CD4-positive, alpha-beta T cell treated with Interleukin-2 at 100 ng/mL for 4 hours (primary cell): ENCODE measurements around the gene MYO3B.

Experiments
- DNase-seq: peaks from one replicate; pipeline ENCODE4 v3.0.0-alpha.2; 2020; ENCODE audit warnings: low spot score

Gene MYO3B

DNA sequence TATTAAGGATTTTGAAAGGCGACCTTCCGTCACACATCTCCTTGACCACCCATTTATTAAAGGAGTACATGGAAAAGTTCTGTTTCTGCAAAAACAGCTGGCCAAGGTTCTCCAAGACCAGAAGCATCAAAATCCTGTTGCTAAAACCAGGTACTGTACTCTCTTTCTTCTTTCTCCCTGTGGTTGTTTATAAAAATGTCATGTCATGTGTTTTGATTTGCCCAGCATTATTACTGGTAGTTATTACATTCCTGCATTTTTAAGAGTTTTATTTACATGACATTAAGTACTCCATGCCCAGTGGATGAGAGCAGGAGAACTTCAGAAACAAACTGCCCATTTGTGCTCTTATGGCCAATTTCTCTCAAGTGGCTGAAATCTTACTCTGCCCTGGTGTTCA is 191.3 kb downstream of the MYO3B start:
- no peak for DNase-seq

DNA sequence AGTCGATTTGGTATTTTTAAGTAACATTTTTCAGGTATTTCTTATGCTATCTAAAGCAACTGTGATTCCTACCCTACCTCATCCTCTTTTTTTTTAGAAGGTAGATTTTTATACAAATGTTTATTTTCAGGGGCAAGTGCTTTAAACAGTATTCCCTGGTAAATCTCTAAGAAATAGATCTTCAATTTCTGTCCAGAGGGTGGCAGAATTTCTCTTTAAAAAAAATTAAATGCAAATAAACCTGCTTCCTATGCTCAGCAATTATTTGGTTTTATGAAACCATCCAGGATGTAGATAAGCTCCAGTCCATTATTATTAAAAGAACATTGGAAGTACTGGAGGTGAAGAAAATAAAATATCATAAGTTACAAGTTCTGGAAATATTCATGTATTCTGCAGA is 191.9 kb downstream of the MYO3B start:
- DNase-seq = peak; percentile 18

DNA sequence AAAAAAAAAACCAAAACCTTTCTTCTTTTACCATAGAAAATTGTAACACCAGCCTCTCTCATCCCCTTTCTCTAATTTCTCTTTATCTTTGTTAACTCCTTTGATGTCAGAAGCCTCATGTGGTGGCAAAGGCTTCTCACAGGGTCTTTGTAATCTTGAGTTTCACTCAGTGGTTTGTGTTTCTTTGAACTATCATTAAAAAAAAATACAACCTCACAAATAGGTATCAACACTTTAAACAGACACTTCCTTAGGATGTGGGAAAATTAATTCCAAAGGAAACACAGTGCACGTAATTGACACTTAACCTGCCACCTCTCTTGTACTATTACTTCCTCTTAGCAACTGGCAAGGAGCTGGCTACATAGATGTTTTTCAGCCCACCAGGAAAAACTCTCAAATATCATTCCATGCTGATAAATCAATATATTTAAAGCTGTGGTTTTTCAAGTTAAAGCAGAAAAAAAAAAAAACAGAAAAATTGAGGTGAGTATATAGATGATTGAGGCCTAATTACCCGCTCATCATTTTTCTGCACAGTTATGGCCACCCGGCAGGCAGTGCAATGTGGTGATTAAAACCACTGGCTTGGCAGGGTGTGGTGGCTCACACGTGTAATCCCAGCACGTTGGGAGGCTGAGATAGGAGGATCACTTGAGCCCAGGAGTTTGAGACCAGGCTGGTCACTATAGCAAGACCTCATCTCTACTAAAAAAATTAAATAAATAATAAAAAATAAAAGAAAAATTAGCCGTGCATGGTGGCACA is 193.5 kb downstream of the MYO3B start:
- DNase-seq = no peak

DNA sequence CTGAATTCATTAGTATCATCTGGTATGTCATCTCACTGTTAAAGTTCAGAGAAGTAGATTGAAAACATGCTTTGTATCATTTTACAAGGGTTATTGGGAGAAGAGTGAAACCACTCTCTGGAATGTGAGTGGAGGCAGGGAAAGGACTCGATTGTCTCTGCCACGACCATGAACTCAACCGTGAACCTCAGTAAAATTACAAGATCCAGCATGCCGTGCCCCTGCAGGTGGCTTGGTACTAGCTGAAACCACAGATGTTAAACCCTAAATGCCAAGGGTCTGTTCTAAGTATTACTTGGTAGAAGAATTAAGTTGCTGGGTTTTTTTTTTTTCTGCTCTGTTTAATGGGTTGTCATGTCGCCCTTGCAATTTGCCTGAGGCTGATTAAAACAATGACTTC is 197.2 kb downstream of the MYO3B start:
- no peak for DNase-seq

DNA sequence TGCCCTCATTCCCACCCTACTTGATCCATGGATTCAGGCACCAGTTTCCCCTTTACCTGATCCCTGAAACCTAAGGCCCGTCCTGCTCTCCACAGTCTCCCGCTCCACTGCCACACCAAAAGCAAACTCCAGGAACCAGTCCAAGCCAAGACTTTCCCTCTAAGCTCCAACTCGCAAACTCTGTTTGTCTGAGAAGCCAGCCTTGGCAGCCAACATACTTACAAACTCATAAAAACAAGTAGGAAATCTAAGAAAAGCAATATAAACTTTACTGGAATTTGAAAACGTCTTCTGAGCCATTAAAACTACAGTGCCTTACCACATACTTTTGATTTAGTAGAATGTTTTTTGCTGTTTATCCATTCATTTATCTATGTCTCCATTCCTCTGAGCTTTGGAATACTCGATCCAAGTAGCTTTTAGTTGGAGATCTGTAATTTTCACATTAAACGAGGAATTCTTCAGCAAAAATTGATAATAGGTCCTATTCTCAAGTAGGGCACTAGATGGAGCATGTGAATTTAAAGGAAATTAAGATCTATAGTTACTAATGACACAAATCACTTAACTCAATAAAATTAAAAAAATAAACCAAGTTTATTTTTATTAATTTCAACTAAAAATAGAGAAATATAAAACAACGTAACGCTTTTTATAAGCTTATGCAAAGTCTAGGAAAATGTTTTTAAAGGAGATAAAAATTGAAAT is 199.7 kb downstream of the MYO3B start:
- DNase-seq = no peak

DNA sequence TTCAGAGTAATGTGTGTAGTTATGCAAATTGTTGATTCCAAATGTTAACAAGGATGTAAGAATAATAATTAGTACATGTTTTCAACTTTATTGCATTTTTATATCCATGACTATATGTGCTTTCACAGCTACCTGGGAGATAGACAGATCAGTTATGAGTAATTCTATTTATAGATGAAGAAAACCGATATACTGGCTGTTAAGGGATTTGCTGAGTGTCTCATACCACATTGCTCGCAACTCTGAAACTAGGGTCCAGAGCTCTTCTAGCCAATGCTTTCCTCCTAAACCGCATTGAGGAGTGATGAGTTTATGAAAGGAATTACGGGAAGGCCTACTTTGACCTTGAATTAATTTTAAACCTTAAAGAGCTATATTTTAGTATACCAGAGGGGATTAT is 202.3 kb downstream of the MYO3B start:
- DNase-seq = no peak

DNA sequence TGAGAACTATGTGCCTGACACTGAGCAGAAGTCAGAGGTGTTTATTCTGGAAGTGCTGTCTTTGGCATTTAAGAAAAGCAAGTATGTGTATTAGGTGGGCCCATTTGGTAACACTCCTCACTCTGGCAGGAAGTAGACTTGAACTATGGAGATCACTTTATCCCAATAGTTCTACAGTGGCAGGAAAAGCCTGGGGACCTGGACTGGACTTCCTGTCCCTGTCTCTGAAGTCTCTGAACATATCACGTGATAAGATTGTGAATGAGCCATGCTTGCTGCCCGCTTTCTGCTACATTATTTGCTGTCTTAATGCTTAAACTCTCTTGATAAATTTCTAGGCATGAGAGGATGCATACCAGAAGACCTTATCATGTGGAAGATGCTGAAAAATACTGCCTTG is 203.7 kb downstream of the MYO3B start:
- no peak for DNase-seq

DNA sequence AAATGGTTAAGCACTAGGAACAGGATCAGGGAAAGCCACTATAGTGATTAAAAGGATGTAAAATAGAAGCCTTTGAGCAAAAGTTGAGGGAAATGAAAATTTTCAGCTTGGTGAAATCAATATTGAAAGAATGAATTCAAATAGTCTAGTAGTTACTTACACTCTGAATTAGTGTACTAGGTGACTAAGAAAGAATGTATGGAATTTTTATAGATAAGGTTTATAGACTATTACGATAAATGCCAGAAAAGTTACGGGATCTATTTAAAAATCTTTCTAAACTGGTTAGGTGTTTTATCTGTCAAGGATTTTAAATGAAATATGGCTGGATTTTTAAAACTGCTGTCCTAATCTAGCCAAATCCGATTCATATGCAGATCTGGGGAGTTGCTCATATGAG is 208.6 kb downstream of the MYO3B start:
- DNase-seq = no peak

DNA sequence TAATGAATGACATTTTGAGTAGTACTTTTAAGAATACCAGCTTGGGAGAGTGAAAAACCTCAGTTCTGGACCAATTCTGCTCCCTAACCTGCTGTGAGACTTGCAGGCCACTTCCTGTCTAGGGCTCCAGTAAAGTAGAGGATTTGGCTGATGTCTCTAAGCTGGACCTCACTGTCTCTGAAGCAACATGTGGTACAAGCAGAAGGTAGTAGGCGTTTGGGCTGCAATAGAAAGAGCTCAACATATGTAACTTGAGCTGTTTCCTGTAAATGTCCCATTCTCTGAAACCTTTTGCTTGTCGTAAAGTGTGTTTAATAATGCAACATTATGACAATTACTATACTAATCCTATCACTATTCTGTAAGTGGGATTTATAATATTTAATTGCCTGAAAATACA is 213.1 kb downstream of the MYO3B start:
- DNase-seq = no peak

DNA sequence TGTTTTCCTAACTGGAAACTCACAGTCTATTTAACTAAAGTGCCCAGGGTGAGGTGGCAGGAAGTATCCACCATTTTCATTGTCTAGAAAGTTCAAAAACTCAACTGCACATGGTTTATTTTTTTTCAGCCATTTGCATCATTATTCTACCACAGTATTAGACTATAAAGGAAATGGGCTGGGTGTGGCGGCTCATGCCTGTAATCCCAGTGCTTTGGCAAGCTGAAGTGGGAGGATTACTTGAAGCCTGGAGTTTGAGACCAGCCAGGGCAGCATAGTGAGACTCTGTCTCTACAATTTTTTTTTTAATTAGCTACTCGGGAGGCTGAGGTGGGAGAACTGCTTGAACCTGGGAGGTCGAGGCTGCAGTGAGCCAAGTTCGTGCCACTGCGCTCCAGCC is 213.8 kb downstream of the MYO3B start:
- no peak for DNase-seq

DNA sequence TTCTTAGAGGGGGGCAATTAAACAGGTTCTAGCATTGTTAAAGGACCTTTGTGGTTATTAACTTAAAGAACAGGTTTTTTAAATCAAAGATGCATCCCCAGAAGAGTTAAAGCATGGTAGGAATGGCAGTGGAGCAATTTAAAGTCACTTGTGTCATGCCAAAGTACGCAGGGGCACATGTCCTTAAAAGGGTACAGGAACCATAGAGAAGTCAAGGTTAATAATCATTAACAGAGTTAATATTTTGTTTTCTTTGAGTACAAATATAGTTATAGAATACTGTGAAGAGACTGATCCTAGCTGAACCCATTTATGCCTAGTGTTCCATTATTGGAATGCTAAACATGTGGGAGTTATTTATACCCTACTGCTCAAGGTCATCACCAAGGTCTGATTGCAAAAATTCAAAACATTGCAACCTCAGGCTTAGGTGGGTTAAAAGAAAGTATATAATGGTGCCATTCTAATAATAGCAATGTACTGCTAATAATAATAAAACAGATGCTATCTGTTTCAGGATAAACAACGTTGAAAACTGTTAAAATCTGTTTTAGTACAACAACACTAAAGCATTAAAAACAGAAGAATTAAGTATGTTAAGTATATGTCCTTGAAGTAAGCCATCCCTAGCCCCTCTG is 216.0 kb downstream of the MYO3B start:
- DNase-seq = no peak

DNA sequence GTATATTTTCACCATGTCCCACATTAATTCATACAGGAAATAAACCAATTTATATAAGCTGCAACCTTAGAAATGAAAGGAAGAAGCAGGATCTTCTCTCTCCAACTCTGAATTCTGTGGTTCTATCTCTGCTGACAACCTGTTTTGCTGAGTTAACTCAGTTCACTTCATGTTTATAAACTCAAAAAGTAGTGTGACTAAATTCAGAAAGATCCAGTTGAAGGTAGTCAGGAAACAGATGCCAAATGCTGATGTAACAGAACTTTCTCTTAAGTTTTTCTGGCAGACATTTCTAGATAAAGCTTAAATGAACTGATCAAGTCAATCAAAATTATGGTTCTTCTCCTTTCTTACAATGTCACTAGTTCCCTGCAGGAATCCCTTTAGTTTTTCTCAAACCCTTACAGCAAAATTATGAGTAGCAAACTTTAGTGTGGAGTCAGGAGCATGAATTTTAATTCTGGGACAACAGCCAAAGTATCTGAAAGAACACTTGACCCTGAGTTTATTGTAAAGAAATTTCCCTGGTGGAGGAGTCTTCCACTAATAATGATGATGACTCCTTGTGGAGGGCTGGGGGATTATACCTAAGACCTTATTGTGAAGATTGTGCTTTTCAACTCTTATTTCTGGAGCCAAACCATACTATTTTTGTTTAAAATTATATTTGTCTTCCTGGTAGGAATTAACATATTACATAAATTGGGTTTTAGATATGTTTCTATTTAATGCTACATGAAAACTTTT is 216.9 kb downstream of the MYO3B start:
- DNase-seq = no peak

DNA sequence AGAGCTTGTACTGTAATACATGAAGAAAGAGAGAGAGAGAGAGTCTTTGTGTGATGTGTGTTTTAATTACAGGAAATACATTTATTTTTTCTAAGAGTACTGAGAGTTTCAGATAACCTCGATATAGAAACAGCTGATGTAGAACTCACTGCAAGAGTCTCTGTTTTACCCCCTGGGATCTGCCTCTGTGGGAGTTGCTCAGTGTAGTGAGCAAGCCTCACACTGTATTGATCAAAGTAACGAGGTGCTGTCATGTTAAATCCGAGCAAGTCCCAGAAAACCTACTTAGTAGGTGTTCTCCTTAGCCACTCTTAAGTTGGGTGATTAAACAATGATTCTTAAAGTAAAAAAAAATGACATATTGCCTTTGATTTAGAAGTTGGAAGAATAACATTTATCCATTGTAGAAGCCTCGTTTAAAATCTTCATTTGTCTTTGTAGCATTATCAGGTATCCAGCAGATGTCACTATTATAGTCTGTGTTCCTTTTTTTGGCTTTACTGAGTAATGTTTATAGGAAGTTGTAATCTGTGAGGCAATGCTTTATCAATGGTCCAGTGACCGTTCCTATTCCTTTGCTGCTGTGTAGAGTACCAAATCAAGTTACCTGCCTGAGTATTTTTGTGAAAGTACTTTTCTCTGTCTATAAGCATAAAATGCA is 219.0 kb downstream of the MYO3B start:
- DNase-seq = no peak

DNA sequence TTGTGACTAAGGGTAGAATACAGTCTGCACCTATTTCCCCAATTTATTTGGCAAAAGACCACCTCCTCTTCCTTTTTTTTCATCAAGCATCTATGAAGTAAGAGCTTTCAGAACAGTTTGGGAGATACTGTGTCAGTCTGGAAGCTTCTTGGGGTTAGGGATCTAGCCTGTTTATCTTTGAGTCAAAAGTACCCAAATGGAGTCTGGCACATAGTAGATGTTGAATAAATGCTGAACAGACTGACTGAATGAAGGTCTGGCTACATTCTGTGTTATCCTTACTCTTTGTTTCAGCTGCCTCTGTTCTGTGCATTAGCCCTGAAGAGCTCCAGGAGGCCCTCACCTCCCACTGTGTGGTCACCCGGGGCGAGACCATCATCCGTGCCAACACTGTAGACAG is 223.2 kb downstream of the MYO3B start:
- no peak for DNase-seq

DNA sequence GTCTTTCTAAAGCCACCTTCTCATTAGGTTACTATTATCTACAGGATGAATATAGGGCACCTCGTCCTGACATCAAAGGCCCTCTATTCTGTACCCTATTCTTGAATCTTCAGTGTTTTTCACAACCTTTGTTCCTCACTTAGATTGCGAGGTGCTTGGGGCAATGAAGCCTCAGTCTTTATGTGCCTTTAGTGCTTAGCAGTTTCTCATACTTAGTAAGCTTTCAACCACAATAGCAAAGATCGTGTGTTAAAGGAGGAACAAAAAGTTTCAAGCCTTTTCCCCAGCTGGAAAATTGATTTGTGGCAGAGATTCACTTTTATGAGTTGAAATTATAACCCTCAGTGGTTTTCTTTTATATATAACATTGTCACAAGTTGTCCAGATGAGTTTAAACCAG is 226.9 kb downstream of the MYO3B start:
- no peak for DNase-seq

DNA sequence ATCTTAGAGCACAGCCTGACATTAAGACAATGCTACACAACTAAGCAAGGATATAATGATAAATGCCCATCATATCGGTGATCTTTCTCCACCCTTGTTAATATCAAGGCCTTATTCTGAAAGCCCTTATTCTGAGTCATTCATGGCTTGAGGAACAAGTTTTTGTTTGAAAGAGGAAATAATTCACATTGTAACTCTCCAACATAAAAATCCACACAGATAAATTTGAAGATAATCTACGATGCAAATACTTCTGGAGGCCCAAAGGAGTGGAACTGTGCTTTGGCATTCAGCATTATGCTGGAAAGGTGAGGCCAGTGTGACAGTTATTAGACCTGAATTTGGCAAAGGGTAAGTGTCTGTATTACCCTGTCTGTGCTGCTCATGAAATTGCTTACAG is 227.4 kb downstream of the MYO3B start:
- no peak for DNase-seq

DNA sequence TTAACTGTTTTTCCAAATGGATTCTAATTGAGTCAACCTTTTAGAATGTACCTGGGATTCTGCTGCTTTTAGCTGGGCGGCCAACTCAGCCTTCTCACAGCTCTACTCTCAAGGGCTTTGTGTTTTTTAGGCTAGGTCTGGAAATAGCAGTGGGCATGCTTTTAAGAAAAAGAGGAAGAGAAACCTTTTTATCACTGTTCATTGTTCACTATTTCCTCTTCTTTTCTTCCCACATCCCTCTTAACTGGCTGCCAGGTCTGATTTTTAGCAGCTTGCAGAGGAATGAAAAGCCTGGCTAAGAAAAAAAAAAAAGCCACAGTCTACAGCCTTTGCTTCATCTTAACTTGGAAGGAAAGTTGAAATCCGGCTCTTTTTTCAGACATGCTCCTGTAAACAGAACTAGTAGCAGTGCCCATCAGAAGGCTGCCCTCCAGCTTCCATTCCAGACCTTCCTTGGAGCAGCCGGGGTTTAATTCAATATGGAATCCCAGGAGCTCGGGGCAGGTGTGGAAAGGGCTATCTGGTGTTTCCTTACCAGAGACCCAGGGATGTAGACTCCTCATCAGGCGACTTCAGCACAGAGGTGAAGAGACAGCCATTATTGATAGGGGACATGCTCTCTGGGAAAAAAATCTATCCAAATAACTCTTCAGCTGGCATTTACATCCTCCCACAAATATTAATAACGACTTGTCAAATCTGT is 230.7 kb downstream of the MYO3B start:
- DNase-seq = no peak

DNA sequence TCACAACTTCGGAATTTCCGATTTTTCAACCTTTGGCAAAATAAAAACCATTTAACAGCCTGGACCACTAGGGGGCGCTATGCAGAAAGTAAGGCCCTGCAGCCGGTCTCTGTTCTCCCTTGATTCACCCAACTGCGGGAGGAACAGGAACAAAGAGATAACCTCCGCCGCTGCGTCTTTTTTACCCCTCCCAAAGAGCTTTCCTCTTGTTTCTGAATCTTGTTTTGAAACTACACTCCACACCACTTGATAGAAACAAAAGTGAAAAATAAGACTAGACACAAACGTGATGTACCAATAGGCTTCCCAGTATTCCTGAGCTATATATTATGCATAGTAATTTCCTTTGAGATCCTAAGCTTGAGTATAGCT is 231.2 kb downstream of the MYO3B start:
- peak; percentile 74 for DNase-seq

DNA sequence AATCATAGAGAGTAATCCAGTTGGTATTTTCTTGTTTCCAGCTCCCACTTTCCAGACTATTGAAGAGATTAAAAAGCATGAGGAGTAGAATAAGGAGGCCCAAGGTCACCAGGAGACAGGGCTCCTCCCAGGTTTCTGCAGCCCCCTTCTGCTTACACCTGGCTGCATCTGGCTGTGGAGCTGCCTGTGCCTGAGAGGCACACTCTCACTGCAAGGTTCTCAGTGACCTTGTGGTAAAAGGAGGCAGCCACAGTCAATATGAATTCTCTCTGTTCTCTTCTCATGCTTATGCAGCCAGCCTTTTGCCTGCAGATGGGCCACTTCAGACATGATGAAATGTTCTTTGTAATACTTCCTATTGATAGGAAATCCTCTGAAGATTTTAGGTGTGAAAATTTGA is 233.7 kb downstream of the MYO3B start:
- no peak for DNase-seq

DNA sequence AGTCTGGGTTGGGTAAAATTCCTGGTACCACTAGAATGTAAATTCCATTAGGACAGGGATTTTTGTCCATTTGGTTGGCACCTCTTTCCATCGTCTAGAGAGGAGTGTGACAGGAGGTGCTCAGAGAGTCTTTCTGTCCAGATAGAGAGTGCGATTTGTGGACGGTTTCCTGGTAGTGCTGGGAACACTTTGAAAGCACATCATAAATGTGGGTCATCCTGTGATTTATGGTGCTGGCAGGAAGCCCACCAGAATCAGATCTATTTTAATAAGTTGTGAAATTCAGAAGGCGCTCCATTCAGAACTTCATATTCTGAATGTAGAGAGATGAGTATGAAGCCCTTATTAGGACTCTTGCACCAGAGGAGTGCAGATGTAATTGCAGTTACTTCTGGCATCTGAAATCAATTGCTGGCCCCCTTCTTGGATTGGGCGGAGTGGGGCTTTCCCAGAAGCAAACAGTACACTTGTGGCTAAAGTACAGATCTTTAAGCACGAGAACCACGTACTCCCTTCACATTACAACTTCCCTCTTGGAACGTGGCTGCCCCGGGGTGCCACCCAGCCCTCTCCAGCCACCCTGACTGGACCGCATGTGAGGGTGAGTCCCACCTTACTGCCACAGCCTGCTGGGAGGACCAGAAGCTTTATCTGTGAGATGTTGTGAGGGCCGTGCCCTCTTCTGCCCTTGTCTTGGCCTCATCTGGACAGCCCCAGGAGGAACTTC is 243.2 kb downstream of the MYO3B start:
- DNase-seq = no peak

DNA sequence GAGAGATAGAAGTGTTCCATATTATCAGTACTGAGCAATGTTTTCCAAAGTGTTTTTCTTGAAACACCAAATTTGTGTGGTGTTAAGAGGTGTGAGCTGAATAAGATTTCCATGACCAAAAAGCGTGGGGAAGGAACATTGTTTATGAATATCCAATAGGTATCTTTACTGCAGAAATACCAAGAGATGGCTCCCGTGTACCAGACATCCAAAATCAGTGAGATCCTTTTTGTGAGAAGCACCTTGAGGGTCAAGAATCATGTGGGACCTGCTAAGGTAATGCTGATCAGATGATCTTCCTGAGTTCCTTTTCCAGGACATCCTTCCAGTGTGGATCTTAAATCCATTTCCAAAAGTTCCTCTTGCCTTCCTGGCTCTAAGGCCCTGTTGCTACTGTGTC is 246.0 kb downstream of the MYO3B start:
- no peak for DNase-seq
